ENCODE measurements around the gene MATR3.
"Not testable (repeated sequence)": the region's sequence is repeated elsewhere in the genome, so short reads cannot be mapped to it uniquely, and the experiment has no call there.

The MATR3 gene

GRCh38 chr5:139262059-139262741, 31.3 kb upstream of the MATR3 start:
- 90 to 95% methylated on average over 6 of the region's 6 CpGs for WGBS, 2 experiments
- Histone ChIP-seq H3K4me3 (ENCODE audit: insufficient read depth, low read depth, low read length) (no peak overlapping the region), H3K36me3 (ENCODE audit: control insufficient read depth, insufficient read depth, low read length) (no peaks in the 10 kb centered on the region), H3K4me1 (ENCODE audit: control insufficient read depth, insufficient read depth, low read length) (peaks cover 4% of the 10 kb centered on the region), H3K27ac (ENCODE audit: insufficient read depth, low read depth, low read length, poor library complexity, severe bottlenecking) (no peak overlapping the region), H3K27me3 (ENCODE audit: control insufficient read depth, insufficient read depth, low read length, poor library complexity, severe bottlenecking) (no peaks in the 10 kb centered on the region), H3K9me3 (ENCODE audit: control insufficient read depth, low read length) (no peaks in the 10 kb centered on the region)

DNA sequence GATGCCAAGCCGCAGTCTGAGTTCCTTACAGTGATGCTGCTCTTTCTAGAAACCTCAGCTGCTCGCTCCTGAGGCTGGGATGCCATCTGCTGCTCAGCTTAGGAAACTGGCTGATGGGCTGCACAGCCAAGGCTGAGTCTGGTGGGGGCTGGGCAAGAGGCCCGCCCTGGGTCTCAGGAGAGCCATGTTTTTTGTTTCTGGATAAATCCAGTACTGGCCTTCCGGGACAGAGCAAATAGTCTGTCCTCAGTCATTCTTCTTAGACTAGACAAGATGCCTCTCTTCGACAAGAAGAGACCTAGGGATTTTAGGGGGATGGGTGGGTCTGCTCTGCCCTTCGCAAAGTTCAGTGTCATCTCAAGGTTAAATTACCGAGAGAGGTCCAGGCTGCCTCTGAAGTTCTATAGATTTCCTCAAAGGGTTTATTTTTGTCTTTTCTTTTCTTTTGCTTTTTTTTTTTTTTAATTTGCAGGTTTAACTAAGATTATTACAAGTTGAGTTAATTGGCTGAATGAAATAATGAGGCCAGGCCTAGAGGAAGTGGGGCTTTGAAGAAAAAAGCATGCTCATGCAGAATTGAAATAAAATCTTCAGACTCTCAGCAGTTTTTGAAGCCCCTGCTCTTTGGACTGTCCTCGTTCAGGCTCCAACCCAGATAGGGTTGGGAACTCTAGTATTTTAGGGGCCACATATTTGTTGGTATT, 30.6 kb upstream of the MATR3 start:
- H3K27ac ChIP-seq (ENCODE audit: insufficient read depth, low read depth, low read length, poor library complexity, severe bottlenecking) = no peak overlapping the region

GRCh38 chr5:139263536-139263935, 30.0 kb upstream of the MATR3 start:
- Histone ChIP-seq H3K27ac (ENCODE audit: insufficient read depth, low read depth, low read length, poor library complexity, severe bottlenecking) (no peak overlapping the region), H3K4me1 (ENCODE audit: control insufficient read depth, insufficient read depth, low read length) (peaks cover 4% of the 10 kb centered on the region), H3K4me3 (ENCODE audit: insufficient read depth, low read depth, low read length) (no peak overlapping the region), H3K9me3 (ENCODE audit: control insufficient read depth, low read length) (no peaks in the 10 kb centered on the region), H3K36me3 (ENCODE audit: control insufficient read depth, insufficient read depth, low read length) (no peaks in the 10 kb centered on the region), H3K27me3 (ENCODE audit: control insufficient read depth, insufficient read depth, low read length, poor library complexity, severe bottlenecking) (no peaks in the 10 kb centered on the region)
- WGBS, 2 experiments = 78 to 83% methylated on average over 1 of the region's 1 CpG

More for the DNA sequence above, 30.6 kb upstream of the MATR3 start:
- H3K36me3 ChIP-seq (ENCODE audit: control insufficient read depth, insufficient read depth, low read length) = no peaks in the 10 kb centered on the region
- no peak overlapping the region for H3K4me3 ChIP-seq (ENCODE audit: insufficient read depth, low read depth, low read length)
- H3K4me1 ChIP-seq (ENCODE audit: control insufficient read depth, insufficient read depth, low read length) = peaks cover 4% of the 10 kb centered on the region
- no peaks in the 10 kb centered on the region for H3K27me3 ChIP-seq (ENCODE audit: control insufficient read depth, insufficient read depth, low read length, poor library complexity, severe bottlenecking)
- 42 to 43% methylated on average over 8 of the region's 8 CpGs for WGBS, 2 experiments
- H3K9me3 ChIP-seq (ENCODE audit: control insufficient read depth, low read length) = no peaks in the 10 kb centered on the region

DNA sequence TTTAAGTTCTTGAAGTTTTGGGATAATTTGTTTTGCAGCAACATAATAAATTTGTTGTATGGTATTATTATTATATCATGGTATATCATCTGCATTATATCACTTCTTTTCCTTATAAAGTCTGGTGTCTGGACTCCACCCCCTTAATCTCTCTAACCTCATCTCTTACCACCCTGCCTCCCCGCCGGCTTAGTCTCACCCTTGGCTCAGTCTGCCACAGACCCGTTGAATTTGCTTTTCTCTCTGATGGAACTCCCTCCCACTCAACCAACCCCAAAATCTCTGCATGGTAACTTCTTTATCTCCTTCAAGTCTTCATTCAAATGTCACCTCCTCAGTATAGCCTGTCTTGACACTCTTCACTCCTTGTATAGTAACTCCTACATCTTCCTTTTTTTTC, 29.6 kb upstream of the MATR3 start:
- Histone ChIP-seq H3K4me3 (ENCODE audit: insufficient read depth, low read depth, low read length) (no peak overlapping the region), H3K27ac (ENCODE audit: insufficient read depth, low read depth, low read length, poor library complexity, severe bottlenecking) (no peak overlapping the region), H3K9me3 (ENCODE audit: control insufficient read depth, low read length) (no peaks in the 10 kb centered on the region), H3K36me3 (ENCODE audit: control insufficient read depth, insufficient read depth, low read length) (no peaks in the 10 kb centered on the region), H3K4me1 (ENCODE audit: control insufficient read depth, insufficient read depth, low read length) (peaks cover 4% of the 10 kb centered on the region), H3K27me3 (ENCODE audit: control insufficient read depth, insufficient read depth, low read length, poor library complexity, severe bottlenecking) (no peaks in the 10 kb centered on the region)
- 90 to 94% methylated on average over 3 of the region's 3 CpGs for WGBS, 2 experiments

DNA sequence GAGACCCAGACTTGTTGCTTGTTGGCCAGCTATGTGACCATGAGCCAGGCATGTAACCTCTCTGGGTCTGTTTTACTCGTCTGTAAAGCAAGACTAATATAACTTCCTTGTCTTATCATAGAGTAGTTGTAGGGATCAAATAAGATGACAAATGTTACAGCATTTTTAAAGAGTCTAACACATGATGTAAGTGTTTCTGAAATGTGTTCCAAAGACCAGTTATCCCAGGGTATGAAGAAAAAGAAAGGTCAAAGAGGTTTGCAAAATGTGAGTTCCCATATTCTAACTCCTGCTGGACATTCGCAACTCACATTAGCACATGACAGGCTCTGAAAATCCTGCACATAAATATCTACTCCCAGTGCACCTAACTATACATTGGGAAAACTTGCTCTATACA, 28.5 kb upstream of the MATR3 start:
- no peaks in the 10 kb centered on the region for H3K27me3 ChIP-seq (ENCODE audit: control insufficient read depth, insufficient read depth, low read length, poor library complexity, severe bottlenecking)
- no peaks in the 10 kb centered on the region for H3K9me3 ChIP-seq (ENCODE audit: control insufficient read depth, low read length)
- H3K4me3 ChIP-seq (ENCODE audit: insufficient read depth, low read depth, low read length) = no peak overlapping the region
- H3K27ac ChIP-seq (ENCODE audit: insufficient read depth, low read depth, low read length, poor library complexity, severe bottlenecking) = no peak overlapping the region
- WGBS, 2 experiments = 77 to 88% methylated on average over 2 of the region's 2 CpGs
- H3K4me1 ChIP-seq (ENCODE audit: control insufficient read depth, insufficient read depth, low read length) = peaks cover 4% of the 10 kb centered on the region
- no peaks in the 10 kb centered on the region for H3K36me3 ChIP-seq (ENCODE audit: control insufficient read depth, insufficient read depth, low read length)

DNA sequence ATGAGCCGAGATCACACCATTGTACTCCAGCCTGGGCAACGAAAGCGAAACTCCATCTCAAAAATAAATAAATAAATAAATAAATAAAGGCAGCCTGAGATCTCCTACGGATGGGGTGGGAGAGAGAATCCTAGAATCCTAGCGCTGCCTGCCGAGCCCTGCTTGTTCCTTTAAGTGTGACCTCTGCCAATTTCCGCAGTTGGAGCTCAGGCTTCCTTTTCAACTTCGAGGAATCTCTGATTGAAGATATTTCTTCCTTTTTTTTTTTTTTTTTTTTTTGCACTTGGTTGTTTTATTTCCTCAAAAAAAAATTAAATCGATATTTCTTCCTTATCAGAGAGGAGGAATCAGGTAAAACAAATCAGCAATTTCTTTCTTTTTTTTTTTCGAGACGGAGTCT, 27.3 kb upstream of the MATR3 start:
- peaks cover 4% of the 10 kb centered on the region for H3K4me1 ChIP-seq (ENCODE audit: control insufficient read depth, insufficient read depth, low read length)
- H3K27ac ChIP-seq (ENCODE audit: insufficient read depth, low read depth, low read length, poor library complexity, severe bottlenecking) = no peak overlapping the region
- H3K9me3 ChIP-seq (ENCODE audit: control insufficient read depth, low read length) = no peaks in the 10 kb centered on the region
- H3K27me3 ChIP-seq (ENCODE audit: control insufficient read depth, insufficient read depth, low read length, poor library complexity, severe bottlenecking) = no peaks in the 10 kb centered on the region
- H3K36me3 ChIP-seq (ENCODE audit: control insufficient read depth, insufficient read depth, low read length) = no peaks in the 10 kb centered on the region
- WGBS, 2 experiments = 88 to 92% methylated on average over 8 to 11 of the region's 11 CpGs
- H3K4me3 ChIP-seq (ENCODE audit: insufficient read depth, low read depth, low read length) = no peak overlapping the region

DNA sequence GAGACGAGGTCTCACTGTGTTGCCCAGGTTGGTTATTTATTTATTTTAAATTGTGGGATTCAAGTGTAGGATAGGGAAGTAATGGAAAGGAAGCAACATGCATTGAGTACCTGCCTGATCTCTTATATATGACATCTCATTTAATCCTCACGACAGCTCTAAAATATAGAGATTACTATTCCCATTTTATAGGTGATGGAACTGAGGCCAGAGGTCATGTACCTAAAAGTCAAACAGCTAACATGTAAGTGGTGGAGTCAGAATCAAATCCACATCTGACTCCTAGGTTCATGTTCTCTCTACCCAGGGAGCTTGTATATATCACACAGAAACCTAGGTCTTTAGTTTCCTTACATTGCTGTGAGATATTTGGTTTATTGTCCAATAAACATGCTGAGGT, 26.1 kb upstream of the MATR3 start:
- H3K9me3 ChIP-seq (ENCODE audit: control insufficient read depth, low read length) = no peaks in the 10 kb centered on the region
- no peak overlapping the region for H3K27ac ChIP-seq (ENCODE audit: insufficient read depth, low read depth, low read length, poor library complexity, severe bottlenecking)
- WGBS, 2 experiments = 96% methylated on average over 2 of the region's 2 CpGs; no CpG with 5 or more reads in 1 of the 2 experiments
- no peaks in the 10 kb centered on the region for H3K36me3 ChIP-seq (ENCODE audit: control insufficient read depth, insufficient read depth, low read length)
- H3K4me1 ChIP-seq (ENCODE audit: control insufficient read depth, insufficient read depth, low read length) = peaks cover under 1% of the 10 kb centered on the region
- no peak overlapping the region for H3K4me3 ChIP-seq (ENCODE audit: insufficient read depth, low read depth, low read length)
- no peaks in the 10 kb centered on the region for H3K27me3 ChIP-seq (ENCODE audit: control insufficient read depth, insufficient read depth, low read length, poor library complexity, severe bottlenecking)

- WGBS, 2 experiments = 88 to 91% methylated on average over 5 of the region's 5 CpGs
- Histone ChIP-seq H3K36me3 (ENCODE audit: control insufficient read depth, insufficient read depth, low read length) (no peaks in the 10 kb centered on the region), H3K27ac (ENCODE audit: insufficient read depth, low read depth, low read length, poor library complexity, severe bottlenecking) (no peak overlapping the region), H3K4me3 (ENCODE audit: insufficient read depth, low read depth, low read length) (no peak overlapping the region), H3K9me3 (ENCODE audit: control insufficient read depth, low read length) (no peaks in the 10 kb centered on the region), H3K4me1 (ENCODE audit: control insufficient read depth, insufficient read depth, low read length) (peaks cover 11% of the 10 kb centered on the region), H3K27me3 (ENCODE audit: control insufficient read depth, insufficient read depth, low read length, poor library complexity, severe bottlenecking) (no peaks in the 10 kb centered on the region)
These were observed 25.0 kb upstream of the MATR3 start for GRCh38 chr5:139268364-139269202.

- H3K9me3 ChIP-seq (ENCODE audit: control insufficient read depth, low read length); H3K27me3 ChIP-seq (ENCODE audit: control insufficient read depth, insufficient read depth, low read length, poor library complexity, severe bottlenecking); H3K36me3 ChIP-seq (ENCODE audit: control insufficient read depth, insufficient read depth, low read length); H3K27ac ChIP-seq (ENCODE audit: insufficient read depth, low read depth, low read length, poor library complexity, severe bottlenecking); H3K4me3 ChIP-seq (ENCODE audit: insufficient read depth, low read depth, low read length): not testable (repeated sequence)
- peaks cover 16% of the 10 kb centered on the region for H3K4me1 ChIP-seq (ENCODE audit: control insufficient read depth, insufficient read depth, low read length)
- 89 to 93% methylated on average over 2 of the region's 2 CpGs for WGBS, 2 experiments
These were observed 22.8 kb upstream of the MATR3 start for GRCh38 chr5:139270718-139271117.

Measured in ectodermal cell (in vitro differentiated cells).